SKM-1 (cell line): Measurements from ENCODE around the gene LIMK2.
"Not testable (repeated sequence)": the region's sequence is repeated elsewhere in the genome, so short reads cannot be mapped to it uniquely, and the experiment has no call there.

ENCODE experiments used
- DNase-seq: peaks from one replicate; lab custom pipeline; 2025; ENCODE audit not compliant: unreplicated experiment; lab: John Stamatoyannopoulos, UW

Gene LIMK2

DNA sequence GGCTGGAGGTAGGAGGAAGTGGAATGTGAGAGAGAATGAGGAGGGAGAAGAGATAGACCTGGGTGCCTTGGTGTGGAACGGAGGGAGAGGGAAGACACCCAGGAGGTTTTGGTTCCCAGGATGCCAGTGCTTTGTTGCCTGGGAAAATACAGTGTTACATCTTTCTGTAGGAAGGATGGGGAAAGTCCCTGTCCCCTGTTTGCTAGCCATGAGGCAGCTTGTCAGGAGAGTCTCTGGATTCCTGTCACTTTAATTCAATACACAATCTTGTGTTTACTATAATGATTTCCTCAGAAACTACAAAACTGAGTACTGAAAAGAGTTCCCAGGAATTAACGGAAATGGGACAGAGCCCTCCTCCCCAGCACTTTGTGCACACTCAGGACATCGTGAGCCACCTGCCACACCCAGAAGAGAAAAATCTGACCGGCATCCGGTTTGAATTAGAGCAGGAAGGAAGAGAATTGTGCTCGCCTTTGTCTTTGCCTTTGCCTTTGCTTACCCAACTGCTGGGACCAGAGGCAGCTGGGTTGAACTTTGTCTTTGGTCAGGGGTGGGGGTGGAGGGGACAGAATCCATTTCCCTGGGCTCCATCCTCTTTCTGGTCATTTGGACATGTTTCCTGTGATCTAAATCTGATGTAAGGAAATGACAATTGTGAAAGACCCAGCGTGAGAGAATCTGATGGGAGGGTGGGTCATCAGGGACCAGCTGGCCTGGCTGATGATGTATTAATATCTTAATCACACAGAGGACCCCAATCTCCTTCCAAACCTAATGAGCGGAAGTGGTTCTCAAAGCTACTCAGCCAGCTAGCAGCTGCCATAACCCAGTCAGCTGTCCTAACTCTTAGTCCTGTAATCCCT, 1.3 kb upstream of the LIMK2 start:
- no peak for DNase-seq

GRCh38 chr22:31211482-31211861, 626 bp upstream of the LIMK2 start:
- no peak for DNase-seq

- DNase-seq = no peak
Observed at GRCh38 chr22:31212783-31213629, 908 bp downstream of the LIMK2 start.

GRCh38 chr22:31215018-31215535, 3.0 kb downstream of the LIMK2 start:
- no peak for DNase-seq

- DNase-seq = no peak
Observed at GRCh38 chr22:31218565-31219262, 6.6 kb downstream of the LIMK2 start.

GRCh38 chr22:31221084-31221483, 9.0 kb downstream of the LIMK2 start:
- DNase-seq = no peak

GRCh38 chr22:31222736-31223135, 10.6 kb downstream of the LIMK2 start:
- no peak for DNase-seq

DNA sequence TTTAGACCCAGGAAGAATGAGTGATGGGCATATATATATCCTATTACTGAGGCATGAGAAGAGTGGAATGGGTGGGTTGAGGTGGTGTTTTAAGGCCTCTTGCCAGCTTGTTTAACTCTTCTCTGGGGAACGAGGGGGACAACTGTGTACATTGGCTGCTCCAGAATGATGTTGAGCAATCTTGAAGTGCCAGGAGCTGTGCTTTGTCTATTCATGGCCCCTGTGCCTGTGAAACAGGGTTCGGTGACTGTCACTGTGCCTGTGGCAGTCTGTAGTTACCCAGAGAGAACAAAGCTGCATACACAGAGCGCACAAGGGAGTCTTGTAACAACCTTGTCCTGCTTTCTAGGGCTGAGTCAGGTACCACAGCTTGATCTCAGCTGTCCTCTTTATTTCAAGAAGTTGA, 11.7 kb downstream of the LIMK2 start:
- DNase-seq = no peak

- not testable (repeated sequence) for DNase-seq
Observed at GRCh38 chr22:31224691-31225090, 12.6 kb downstream of the LIMK2 start.

GRCh38 chr22:31227186-31227585, 15.1 kb downstream of the LIMK2 start:
- no peak for DNase-seq

DNA sequence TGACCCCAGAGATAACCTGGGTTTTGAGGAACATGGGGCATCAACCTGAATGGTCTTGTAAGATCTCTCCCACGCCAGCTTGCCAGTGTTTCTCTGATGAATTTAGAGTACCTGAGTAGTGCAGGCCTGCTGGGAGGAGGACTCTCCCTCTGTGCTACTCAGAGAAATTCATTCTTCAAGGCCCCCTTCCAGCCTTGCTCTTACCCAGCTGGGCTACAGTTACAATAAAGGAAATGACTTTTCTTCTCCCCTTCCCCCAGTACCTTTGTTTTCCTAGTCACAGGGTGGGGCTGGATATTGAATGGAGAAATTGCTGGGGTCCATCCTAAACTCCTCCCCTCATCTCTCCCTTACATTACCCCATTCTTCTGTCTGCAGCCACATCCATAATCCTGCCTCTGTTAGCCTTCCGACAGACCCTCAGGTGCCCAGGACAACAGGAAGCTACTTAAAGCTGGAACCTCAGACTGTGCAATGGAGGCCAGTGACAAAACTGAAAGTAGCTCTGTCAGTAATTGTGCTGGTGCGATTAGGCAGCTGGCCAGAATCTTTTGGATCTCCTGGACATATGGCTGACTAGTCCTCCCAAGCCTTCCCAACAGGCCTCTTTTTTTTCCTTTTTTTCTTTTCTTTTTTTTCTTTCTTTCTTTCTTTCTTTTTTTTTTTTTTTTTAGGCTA, 17.4 kb downstream of the LIMK2 start:
- DNase-seq = no peak

DNA sequence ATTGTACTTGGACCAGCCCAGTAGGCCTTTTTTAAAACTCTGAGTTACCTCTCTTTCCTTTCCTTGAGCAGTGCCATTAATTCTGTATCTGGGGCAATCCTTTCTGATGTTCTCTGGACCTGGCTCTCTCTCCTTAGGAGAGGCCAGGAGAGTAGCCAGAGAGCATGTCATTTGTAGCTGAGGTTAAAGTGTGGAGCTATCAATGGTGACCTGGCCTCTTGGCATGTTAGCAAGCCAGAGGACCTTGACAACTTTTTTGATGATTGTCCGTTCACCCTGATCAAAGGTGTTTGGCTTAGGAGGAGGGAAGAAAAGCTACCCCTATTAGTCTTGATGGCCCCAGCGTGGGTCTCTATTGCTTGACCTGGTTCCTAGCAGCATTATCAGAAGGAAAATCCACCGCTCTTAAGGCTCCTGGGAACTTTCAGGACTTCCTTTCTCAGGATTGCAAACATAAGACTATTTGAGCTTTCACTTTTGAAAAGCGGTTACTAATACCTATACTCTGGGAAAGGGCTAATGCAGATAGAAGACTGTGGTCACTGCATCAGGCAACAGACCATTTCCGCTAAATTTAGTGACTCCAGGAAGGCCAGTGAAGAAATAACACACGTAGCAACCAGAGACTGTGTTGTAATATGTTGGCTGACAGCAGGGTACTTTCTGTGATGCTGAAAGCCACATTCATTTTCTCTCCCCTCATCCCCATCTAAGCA, 18.2 kb downstream of the LIMK2 start:
- DNase-seq = peak; percentile 85

DNA sequence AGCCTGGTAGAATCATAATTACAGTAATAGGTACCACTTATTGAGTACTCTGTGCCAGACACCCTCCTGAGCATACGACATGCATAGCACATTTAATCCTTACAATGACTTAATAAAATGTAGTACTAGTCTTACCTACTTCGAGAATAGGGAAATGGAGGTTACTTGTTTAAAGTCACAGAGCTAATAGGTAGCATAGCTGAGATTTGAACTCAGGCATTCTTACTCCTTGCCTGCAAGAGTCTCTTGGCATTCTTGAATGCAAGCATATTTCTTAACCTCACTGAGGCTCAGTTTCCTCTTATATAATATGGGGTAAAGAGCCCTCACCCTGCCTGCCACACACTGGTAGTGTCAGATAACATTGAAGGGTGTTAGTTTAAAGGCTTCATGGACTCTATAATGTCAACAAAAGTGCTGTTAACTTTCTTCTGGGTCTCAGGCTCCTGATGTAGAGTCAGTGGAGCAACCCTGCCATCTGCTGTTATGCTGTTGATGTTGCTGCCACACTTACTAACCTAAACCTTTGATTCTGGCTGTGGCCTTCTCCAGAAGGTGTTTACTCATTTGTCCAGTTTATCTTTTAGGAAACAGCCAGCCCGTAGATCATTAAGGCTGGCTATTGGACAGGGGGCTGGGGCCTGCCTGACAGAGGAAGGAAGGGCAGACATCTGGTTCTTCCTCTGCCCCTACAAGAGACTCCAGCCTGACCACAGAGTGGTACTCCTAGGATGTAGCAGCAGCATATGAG, 18.9 kb downstream of the LIMK2 start:
- DNase-seq = no peak

DNA sequence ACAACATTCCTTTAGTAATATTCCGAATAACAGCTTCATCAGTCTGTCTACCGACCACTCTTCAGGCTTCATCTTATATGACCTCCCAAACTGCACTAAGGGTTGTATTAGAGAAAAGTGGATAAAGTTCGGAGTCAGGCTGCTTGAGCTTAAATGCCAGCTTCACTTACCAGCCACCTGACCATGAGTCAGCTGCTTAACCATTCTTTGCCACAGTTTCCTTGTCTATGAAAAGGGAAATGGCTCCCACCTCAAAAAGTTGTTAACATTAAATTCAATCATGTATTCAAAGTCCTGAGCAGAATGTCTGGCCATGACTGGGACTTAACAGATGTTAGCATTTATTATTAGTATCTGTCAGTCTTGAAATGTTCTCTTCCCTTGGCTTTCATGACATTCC, 20.9 kb downstream of the LIMK2 start:
- no peak for DNase-seq

GRCh38 chr22:31235081-31235480, 23.0 kb downstream of the LIMK2 start:
- no peak for DNase-seq

DNA sequence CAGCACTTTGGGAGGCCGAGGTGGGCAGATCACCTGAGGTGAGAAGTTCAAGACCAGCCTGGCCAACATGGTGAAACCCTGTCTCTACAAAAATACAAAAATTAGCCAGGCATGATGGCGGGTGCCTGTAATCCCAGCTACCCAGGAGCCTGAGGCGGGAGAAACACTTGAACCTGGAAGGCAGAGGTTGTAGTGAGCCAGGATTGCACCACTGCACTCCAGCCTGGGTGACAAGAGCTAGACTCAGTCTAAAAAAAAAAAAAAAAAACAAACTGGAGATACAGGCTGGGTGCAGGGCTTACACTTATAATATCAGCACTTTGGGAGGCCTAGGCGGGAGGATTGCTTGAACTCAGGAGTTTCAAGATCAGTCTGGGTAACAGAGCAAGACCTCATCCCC, 23.9 kb downstream of the LIMK2 start:
- not testable (repeated sequence) for DNase-seq

DNA sequence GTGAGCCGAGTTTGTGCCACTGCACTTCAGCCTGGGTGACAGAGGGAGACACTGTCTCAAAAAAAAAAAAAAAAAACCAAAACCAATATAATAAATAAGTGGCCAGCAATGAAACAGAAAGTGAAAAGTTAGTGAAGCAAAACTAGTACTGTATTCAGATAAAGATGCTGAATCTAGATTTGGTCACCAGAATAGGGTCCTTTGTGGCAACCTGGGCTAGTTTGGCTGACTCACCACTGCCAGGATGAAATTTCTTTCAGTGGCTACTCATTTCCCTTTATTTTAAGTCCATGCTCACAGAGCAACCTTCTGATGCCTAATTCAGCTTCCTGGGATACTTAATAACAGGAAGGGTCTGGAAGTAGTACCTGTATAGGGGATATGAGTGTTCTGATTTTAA, 26.0 kb downstream of the LIMK2 start:
- DNase-seq = no peak

- DNase-seq = no peak
Observed at GRCh38 chr22:31239771-31240370, 27.8 kb downstream of the LIMK2 start.

GRCh38 chr22:31241200-31241599, 29.1 kb downstream of the LIMK2 start:
- no peak for DNase-seq
